ENCODE results near the gene SYTL3.
"Not testable (repeated sequence)": the region's sequence is repeated elsewhere in the genome, so short reads cannot be mapped to it uniquely, and the experiment has no call there.

The SYTL3 gene

DNA sequence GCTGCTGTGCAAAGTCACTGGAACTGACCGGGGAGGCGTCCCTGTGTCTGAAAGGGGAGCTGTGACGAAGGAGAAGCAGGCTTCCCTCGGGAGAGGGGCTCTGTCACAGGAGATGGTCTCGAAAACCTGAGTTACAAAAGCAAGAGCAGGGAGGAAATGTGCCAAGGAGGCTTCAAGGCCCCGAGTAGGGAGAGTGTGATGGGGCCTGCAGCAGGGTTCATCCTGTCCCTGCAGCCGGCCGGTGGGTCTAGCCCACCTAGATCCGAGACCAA lies 22.0 kb upstream of the SYTL3 start:
- DNase-seq (ENCODE audit: extremely low spot score): peak; percentile 18
- no peak for TF ChIP-seq CTCF (IDR thresholded peaks at IDR 0.05; ENCODE audit: control extremely low read depth, extremely low read depth, low read depth, missing control alignments)
- POLR2A ChIA-PET: no interaction called here
- CTCF ChIA-PET: interaction anchor here (1.6 to 1.7 kb wide), 3 partner anchors 23 to 76 kb away, joined by 3 to 8 read pairs (median 4); no protein-coding TSS in a partner anchor

DNA sequence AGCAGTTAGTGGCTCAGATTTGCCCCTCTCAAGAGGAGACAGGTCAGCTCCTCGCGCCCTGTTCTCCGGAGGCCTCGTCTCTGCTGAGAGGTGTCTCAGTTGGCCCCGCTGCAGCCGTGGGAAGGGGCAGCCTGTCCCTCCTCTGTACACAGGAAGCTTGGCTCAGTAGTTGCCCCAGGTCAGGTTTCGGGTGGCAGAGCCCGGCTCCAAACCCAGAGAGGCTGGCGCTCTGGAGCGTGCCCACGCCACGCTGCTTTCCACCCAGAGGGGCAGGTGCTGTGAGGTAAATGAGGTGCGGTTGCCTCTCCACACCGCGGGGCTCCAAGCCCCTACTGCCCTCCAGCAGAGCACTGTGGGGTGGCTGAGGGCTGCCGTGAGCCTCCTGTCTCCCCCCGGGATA lies 21.3 kb upstream of the SYTL3 start:
- POLR2A ChIA-PET: no interaction called here
- CTCF ChIA-PET: interaction anchor here (1.6 to 1.7 kb wide), 3 partner anchors 24 to 76 kb away, joined by 3 to 8 read pairs (median 4); no protein-coding TSS in a partner anchor
- DNase-seq (ENCODE audit: extremely low spot score): peak; percentile 9
- TF ChIP-seq CTCF (IDR thresholded peaks at IDR 0.05; ENCODE audit: control extremely low read depth, extremely low read depth, low read depth, missing control alignments): no peak

DNA sequence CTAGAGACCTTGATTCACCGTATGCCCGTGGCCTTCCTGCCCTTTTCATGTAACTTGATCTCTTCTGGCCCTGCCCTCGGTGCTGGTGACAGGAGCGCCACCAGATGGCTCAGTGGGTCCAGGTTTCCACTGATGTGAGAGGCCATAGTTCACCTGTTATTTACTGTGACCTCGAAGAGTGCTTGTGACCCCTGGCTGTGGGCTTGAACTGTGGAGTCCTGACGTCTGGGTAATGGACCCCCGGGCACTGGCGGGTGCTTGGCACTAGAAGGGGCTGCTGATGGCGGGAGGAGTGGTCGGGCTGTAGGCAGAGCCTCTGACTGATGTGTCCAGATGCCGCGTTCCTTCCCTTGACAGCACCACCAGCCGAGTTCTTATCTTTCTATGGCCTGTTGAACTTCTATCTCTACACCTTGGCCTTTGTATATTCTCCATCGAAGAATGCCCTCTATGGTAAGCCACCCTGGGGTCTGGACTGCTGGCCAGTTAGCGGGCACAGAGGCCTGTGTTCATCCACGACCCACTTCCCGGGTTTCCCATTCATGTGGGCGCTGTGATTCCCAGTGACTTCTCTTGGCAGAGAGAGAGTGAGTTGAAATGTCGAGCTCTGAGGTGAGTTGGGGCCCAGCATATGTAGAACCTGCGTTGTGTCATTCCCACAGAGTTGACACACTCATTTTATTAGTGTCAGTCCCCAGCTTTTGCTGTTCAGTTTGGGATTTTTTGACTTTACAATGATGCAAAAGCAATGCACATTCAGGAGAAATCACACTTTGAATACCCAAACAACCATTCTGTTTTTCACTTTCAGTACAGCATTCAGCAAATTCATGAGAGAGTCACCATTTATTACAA lies 20.3 kb upstream of the SYTL3 start:
- DNase-seq (ENCODE audit: extremely low spot score): peak; percentile 25
- CTCF ChIA-PET: interaction anchor here (1.6 to 1.7 kb wide), 3 partner anchors 10 to 61 kb away, joined by 4 to 8 read pairs (median 6); no protein-coding TSS in a partner anchor
- TF ChIP-seq CTCF (IDR thresholded peaks at IDR 0.05; ENCODE audit: control extremely low read depth, extremely low read depth, low read depth, missing control alignments): peak; percentile 35
- POLR2A ChIA-PET: no interaction called here

DNA sequence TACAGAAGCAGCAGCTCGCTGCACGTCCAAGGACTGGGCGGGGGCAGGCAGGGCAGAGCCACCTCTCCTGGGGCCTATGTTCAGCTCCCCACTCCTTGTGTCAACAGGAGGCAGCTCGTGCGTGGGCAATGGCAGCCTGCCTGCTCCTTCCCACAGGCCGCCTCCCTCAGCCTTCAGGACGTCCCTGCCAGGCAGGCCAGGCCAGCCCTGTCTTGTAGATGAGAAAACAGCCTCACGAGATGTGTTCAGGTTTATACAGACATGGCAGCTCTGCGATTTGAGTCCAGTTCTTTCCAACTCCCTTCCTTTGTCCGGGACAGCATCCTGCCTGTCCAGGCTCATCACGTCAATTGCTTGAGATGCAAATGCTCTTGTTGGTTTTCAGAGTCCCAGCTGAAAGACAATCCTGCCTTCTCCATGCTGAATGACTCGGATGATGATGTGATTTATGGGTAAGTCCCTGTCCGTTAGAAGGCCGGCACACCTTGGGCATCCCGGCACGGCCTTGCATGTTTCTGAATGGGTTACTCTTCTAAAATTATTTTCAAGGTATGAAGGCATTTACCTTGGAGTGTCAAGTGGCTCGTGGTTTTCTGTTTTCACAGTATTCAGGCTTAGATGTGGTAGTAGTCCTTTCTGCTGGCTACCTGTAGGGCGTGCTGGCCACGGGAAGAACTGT lies 18.8 kb upstream of the SYTL3 start:
- ChIA-PET POLR2A (interaction anchor here (1.0 kb wide), 1 partner anchor 18 kb away, joined by 3 read pairs; no protein-coding TSS in a partner anchor), CTCF (interaction anchor here (0.9 to 1.6 kb wide), 2 partner anchors 8 to 9 kb away, joined by 4 to 6 read pairs; no protein-coding TSS in a partner anchor)
- TF ChIP-seq CTCF (IDR thresholded peaks at IDR 0.05; ENCODE audit: control extremely low read depth, extremely low read depth, low read depth, missing control alignments): no peak
- no peak for DNase-seq (ENCODE audit: extremely low spot score)

DNA sequence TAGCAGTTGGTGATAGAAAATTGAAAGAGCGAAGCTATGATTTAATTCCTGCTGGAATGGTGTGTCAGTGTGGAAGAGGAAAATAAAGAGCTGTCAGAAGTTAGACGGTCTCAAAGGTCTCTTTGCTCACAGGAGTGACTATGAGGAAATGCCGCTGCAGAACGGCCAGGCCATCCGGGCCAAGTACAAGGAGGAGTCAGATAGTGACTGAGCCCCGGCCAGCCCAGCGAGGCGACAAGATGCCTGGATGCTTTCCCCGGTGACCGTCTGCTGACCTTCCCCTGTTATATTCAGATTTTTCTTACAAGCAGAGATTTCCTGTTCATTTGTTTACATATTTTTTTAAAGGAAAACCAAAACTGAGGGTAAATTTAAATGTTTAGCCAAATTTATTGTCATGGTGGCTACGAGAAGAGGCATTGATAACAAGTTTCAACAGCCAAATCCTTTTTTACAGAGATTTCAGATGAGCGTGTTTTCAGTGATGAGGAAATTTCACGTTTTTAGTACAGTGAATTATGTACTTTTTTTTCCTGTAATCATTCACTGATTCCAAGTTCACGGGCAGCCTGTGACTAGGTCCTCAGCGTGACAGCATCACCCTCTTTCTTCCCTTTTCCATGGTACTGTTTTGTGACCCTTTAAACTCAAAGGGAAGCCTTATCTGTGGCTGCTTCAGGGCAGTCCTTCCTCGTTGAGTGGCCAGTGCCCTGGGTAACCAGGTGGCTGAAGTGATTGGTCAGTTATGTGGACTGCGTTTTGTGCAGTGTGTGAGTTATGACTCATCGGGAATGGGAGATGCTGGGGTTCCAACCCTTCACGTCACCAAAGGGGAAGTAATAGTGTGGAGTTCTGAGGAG lies 17.9 kb upstream of the SYTL3 start:
- TF ChIP-seq CTCF (IDR thresholded peaks at IDR 0.05; ENCODE audit: control extremely low read depth, extremely low read depth, low read depth, missing control alignments): no peak
- ChIA-PET POLR2A (no interaction called here), CTCF (interaction anchor here (1.0 kb wide), 1 partner anchor 28 kb away, joined by 5 read pairs; no protein-coding TSS in a partner anchor)
- no peak for DNase-seq (ENCODE audit: extremely low spot score)

GRCh38 chr6:158632538-158633119 lies 17.2 kb upstream of the SYTL3 start:
- DNase-seq (ENCODE audit: extremely low spot score); POLR2A ChIA-PET: not testable (repeated sequence)
- CTCF ChIA-PET: interaction anchor here (1.0 kb wide), 2 partner anchors 11 to 27 kb away, joined by 3 to 5 read pairs; partner anchors contain the start of gene DYNLT1
